Fibroblast of skin of right biceps (primary cell): ENCODE measurements around the gene ZNF716.
"Not testable (repeated sequence)": the region's sequence is repeated elsewhere in the genome, so short reads cannot be mapped to it uniquely, and the experiment has no call there.

Experiments
- DNase-seq: peaks from one replicate; pipeline ENCODE4 v3.0.0-alpha.2; 2013

Gene ZNF716

DNA sequence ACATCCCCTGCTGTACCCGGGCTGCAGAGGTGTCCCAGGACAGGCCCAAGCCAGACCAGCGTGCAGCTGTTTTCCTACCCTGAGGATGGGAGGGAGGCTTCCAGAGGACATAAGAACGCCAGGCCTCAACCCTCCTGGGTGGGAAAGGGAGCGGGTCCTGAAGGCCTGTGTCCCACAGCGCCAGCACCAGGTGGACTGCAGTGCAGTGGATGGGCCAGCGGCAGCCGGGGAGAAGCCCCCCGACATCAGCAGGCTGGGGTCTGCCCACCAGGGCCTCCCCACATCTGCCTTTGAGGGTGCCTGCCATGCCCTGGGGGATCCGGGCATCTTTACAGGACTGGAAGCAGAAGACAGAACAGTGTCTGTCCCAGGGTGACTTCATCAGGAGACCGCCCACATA is 22.8 kb upstream of the ZNF716 start:
- no peak for DNase-seq

DNA sequence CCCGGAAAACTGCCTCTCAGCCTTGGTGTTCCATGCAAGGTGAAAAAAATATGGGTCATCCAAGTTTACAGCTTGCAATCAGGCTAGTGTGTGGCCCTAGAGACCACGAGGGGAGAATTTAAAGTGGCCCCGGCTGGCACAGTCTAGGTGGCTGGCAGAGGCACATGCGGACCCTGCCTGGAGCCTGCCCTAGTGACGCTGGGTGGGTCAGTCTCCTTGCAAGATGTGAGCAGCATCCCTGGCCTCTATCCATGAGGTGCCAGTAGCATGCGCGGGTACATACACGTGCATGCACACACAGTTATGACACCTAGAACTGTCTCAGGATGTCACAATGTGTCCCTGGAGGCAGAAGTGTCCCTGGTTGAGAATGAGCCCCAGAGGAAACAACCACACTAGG is 22.4 kb upstream of the ZNF716 start:
- DNase-seq: no peak

DNA sequence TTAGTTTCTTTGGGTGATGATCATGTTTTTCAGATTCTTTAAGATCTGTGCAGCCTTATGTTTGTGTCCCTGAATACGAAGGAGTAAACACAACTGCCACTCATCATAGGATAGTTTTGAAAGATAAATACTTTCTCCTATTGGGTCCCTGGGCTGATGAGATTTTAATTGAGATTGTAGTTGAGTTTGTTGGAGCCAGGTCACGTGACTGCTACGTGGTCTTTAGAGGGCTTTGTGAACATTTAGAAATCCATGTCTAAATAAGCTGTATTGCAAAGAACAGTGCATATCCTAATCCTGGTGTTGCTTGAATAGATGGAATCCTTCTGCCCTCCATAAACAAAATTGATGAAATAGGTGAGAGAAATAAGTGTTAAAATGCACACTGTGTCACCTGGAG is 17.4 kb upstream of the ZNF716 start:
- DNase-seq: no peak

DNA sequence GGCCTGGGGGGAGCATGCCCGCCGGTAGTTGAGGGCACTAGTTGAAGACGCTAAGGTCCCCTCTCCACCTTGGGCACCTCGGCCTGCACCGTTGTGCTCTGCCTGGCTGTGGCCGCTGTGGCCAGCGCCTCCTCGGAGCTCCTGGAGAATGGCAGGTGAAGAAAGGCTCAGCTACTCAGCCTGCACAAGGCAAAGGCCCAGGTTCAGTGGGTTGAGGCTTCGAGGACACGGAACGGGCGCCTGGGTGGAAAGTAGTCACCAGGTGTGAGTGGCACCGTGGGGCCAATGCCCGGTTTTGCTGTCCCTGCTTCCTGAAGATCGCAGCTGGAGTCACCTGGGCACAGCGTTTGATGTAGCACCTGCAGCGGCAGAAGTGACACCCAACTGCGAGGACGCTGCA is 12.4 kb upstream of the ZNF716 start:
- DNase-seq: no peak

DNA sequence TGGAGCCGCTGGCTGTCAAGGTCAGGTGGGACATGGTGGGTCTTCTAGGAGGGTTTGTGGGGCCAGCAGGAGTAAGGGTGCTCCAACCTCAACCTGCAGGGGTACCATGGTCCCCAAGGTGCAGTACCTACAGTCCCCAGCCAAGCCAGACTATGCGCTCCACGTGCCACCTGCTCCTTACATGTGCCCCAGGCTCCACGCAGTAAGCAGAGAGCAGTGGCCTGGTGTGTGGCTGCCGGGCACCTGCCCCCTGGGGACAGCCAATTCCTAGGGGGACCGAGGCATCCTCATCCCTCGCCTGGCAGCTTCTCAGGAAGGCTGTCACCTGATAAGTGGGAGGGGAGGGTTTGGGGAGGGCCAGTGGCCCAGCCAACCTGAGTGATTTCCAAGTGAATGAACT is 11.7 kb upstream of the ZNF716 start:
- DNase-seq: no peak

DNA sequence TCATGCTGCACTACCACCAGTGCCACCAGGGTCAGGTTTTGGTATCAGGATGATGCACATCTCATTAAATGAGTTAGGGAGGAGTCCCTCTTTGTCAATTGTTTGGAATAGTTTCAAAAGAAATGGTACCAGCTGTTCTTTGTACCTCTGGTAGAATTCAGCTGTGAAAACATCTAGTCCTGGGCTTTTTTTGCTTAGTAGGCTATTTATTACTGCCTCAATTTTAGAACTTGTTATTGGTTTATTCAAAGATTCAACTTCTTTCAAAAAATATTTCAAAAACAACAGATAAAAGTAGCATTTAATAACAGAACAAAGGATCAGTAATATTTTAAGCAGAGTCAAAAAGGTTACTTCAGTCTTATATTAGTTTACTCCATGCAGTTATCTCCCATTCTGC is 6.4 kb upstream of the ZNF716 start:
- DNase-seq: no peak

DNA sequence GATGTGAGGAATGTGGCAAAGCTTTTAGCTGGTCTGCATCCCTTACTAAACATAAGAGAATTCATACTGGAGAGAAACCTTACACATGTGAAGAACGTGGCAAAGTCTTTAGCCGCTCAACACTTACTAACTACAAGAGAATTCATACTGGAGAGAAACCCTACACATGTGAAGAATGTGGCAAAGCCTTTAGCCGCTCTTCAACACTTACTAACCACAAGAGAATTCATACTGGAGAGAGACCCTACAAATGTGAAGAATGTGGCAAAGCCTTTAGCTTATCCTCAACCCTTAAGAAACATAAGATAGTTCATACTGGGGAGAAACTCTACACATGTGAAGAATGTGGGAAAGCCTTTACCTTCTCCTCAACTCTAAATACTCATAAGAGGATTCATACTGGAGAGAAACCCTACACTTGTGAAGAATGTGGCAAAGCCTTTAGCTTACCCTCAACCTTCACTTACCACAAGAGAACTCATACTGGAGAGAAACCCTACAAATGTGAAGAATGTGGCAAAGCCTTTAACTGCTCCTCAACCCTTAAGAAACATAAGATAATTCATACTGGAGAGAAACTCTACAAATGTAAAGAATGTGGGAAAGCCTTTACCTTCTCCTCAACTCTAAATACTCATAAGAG is 19.3 kb downstream of the ZNF716 start:
- DNase-seq: not testable (repeated sequence)

DNA sequence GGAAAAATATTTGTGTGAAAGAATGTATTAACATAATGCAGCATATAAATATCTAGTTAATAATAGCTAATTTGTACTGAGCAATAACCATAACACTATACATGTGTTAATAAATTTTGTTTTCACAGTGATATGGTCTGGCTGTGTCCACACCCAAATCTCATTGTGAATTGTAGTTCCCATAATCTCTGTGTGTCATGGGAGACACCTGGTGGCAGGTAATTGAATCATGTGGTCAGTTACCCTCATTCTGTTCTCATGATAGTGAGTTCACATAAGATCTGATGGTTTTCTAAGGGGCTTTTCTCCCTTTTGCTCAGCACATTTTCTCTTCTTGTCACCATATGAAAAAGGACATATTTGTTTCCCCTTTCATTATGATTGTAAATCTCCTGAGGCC is 30.3 kb downstream of the ZNF716 start:
- DNase-seq: not testable (repeated sequence)

DNA sequence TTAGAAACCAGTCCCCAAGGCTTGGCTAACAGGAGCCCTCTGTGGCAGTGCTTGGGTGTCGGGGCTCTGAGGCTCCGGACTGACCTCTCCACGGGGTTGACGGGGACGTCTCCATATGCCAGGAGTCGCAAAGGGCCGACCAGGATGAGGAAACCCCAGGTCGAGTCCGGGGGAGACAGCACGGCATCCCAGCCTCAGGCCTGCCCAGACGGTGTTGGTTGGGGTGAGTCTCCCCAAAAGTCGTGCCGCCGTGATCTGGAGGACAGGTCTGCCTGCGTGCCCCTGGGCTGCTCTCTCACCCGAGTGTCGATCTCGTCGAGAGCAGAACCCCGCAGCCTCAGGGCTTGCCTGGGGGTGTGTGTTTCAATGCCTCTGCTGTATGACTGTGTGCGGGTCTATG is 35.0 kb downstream of the ZNF716 start:
- not testable (repeated sequence) for DNase-seq

DNA sequence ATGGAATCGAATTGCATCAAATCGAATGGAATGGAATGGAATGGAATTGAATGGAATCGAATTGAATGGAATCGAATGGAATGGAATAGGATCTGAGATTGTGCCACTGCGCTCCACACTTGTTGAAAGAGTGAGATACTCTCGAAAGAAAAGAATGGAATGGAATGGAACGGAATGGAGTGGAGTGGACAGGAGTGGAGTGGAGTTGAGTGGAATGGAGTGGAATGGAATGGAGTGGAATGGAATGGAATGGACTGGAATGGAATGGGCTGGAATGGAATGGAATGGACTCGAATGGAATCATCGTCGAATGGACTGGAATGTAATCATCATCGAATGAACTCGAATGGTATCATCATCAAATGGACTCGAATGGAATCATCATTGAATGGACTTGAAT is 38.0 kb downstream of the ZNF716 start:
- no peak for DNase-seq

DNA sequence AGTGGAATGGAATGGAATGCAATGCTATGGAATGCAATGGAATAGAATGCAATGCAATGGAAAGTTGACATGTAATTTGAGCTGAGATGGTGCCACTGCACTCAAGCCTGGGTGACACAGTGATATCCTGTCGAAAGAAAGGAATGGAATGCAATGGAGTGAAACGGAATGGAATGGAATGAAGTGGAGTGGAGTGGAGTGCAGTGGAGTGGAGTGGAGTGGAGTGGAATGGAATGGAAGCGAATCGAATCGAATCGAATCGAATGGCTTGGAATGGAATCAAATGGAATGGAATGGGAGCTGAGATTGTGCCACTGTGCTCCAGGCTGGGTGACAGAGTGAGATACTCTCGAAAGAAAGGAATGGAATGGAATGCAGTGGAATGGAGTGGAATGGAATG is 45.1 kb downstream of the ZNF716 start:
- DNase-seq: not testable (repeated sequence)

DNA sequence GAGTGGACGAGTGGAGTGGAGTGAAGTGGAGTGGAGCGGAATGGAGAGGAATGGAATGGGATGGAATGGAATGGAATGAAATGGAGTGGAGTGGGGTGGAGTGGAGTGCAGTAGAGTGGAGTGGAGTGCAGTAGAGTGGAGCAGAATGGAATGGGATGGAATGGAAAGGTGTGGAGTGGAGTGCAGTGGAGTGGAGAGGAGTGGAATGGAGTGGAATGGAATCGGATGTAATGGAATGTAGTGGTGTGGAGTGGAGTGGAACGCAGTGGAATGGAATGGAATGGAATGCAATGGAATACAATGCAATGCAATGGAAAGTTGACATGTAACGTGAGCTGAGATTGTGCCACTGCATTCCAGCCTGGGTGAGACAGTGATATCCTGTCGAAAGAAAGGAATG is 46.4 kb downstream of the ZNF716 start:
- DNase-seq: no peak

DNA sequence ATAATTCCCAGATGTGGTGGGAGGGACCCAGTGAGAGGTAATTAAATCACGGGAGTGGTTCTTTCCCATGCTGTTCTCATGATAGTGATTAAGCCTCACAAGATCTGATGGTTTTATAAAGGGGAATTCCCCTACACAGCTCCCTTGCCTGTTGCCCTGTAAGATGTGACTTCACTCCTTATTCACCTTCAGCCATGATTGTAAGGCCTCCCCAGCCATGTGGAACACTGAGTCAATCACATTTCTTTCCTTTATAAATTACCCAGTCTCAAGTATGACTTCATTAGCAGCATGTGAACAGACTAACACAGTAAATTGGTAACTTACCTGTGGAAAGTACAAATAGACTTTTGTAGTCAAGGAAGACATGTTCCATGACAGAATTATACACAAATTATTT is 55.2 kb downstream of the ZNF716 start:
- no peak for DNase-seq
